Activated T-helper 17 cell treated with anti-CD3 and anti-CD28 coated beads, Interleukin-2, amount 50 U/mL, for 72 hours (primary cell): ENCODE results near the gene PRKACG. TPM values are rescaled to one million over a fixed set of nuclear protein-coding genes. Genes with fewer than 3 reads are reported as not detected.

Experiments used
- ATAC-seq: fragments of 150-1000 bp; cut with Tn5 transposase; replicated peaks from 2 replicates; pipeline ENCODE4 v1.10.0; 2021; ENCODE audit warnings: mild to moderate bottlenecking, moderate library complexity
- H3K27ac Mint-ChIP-seq: one replicate; pipeline ENCODE4 v1.8.0; 2022; ENCODE audit warnings: mixed read lengths
- H3K27me3 Mint-ChIP-seq: one replicate; pipeline ENCODE4 v1.8.0; 2022; ENCODE audit warnings: mixed read lengths
- H3K36me3 Mint-ChIP-seq: one replicate; pipeline ENCODE4 v1.8.0; 2022; ENCODE audit warnings: low read depth, mild to moderate bottlenecking, mixed read lengths
- H3K4me1 Mint-ChIP-seq: one replicate; pipeline ENCODE4 v1.8.0; 2022; ENCODE audit warnings: mixed read lengths
- H3K4me3 Mint-ChIP-seq: one replicate; pipeline ENCODE4 v1.8.0; 2022; ENCODE audit warnings: mild to moderate bottlenecking, mixed read lengths
- H3K9me3 Mint-ChIP-seq: one replicate; pipeline ENCODE4 v1.8.0; 2022; ENCODE audit warnings: mixed read lengths
- total RNA-seq, 2 donors: library from RNA; stranded (reverse); gene quantifications; one replicate each; pipeline ENCODE4 v1.2.3, GENCODE V29; 2022

The PRKACG gene
- total RNA-seq, 2 donors from 2014 or later = not detected

- peaks cover 6% of the 10 kb centered on the region for H3K4me1 Mint-ChIP-seq
- no peak overlapping the region for H3K4me3 Mint-ChIP-seq
- no peak for ATAC-seq
- H3K27me3 Mint-ChIP-seq = peaks cover 3% of the 10 kb centered on the region
- H3K36me3 Mint-ChIP-seq = no peaks in the 10 kb centered on the region
- H3K9me3 Mint-ChIP-seq = no peaks in the 10 kb centered on the region
- no peak overlapping the region for H3K27ac Mint-ChIP-seq
Measured at GRCh38 chr9:68983008-68983411, 30.9 kb downstream of the PRKACG start.

DNA sequence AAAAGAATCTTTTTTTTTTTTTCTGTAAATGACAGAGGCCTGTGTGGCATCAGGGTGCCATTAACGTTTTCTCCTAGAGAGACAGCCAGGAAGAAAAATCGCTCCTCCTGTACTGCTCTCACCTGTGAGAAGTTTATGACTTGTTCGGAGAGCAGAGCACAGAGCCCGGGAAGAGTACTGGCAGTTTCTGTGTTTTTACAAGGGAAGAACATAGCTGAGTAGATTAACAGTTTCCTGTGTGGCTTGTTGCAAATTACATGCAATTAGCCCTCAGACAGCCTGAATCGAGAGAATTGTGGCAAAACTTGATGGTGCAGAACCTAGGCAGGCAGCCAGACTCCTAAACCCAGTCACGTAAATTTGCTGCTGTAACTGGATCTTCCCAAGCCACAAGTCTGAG is 32.1 kb downstream of the PRKACG start:
- peaks cover 6% of the 10 kb centered on the region for H3K4me1 Mint-ChIP-seq
- no peak overlapping the region for H3K4me3 Mint-ChIP-seq
- no peak overlapping the region for H3K27ac Mint-ChIP-seq

GRCh38 chr9:68980341-68980914 is 33.5 kb downstream of the PRKACG start:
- no peak overlapping the region for H3K4me3 Mint-ChIP-seq
- ATAC-seq = no peak
- peaks cover 6% of the 10 kb centered on the region for H3K4me1 Mint-ChIP-seq
- H3K27ac Mint-ChIP-seq = no peak overlapping the region
- H3K36me3 Mint-ChIP-seq = no peaks in the 10 kb centered on the region
- H3K27me3 Mint-ChIP-seq = peaks cover 4% of the 10 kb centered on the region
- no peaks in the 10 kb centered on the region for H3K9me3 Mint-ChIP-seq

More for the DNA sequence above, 32.1 kb downstream of the PRKACG start:
- no peak for ATAC-seq
- no peaks in the 10 kb centered on the region for H3K36me3 Mint-ChIP-seq
- peaks cover 4% of the 10 kb centered on the region for H3K27me3 Mint-ChIP-seq
- H3K9me3 Mint-ChIP-seq = no peaks in the 10 kb centered on the region

DNA sequence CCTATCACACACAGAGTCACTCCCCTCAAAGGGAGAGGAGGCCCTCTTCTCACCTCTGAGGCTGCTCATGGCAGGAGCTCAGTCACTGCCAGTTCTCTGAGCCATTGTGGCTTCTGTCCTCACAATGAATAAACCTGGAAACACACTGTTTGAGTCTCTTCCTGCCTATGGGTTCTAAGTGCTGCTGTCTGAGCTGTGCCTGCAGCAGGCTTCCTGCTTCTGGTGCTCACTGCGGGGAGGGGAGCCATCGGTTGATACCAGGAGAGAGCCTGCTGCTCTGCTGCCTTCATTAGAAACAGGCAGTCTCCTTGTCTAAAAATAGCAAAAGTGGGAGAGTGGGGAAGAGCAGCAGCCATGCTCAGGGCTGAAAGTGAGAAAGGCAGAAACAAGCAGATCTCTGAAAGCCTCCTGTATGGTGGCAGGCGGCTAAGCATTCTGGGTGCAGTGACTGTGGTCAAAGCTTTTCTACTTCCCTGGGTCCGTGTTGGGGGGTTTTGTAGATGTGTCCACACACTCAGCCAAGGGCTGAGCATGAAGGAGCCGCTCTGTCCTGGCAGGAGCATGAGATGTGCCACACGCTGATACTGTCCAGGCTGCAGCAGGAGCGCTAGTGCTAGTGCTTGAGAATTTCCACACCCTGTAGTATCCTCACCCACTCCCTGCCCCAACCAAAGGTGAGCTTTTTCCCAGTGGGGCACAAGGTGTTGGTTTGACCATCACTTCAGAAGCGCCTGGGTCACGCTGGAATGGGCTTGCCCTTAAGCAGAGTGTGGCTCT is 34.2 kb downstream of the PRKACG start:
- peak; percentile 74 for ATAC-seq
- H3K27ac Mint-ChIP-seq = peak overlapping the region; percentile 12
- H3K4me3 Mint-ChIP-seq = peak overlapping the region; percentile 2
- peaks cover 4% of the 10 kb centered on the region for H3K27me3 Mint-ChIP-seq
- H3K4me1 Mint-ChIP-seq = peaks cover 6% of the 10 kb centered on the region
- H3K9me3 Mint-ChIP-seq = no peaks in the 10 kb centered on the region
- H3K36me3 Mint-ChIP-seq = no peaks in the 10 kb centered on the region

GRCh38 chr9:68978501-68978900 is 35.4 kb downstream of the PRKACG start:
- H3K4me3 Mint-ChIP-seq = no peak overlapping the region
- peaks cover 4% of the 10 kb centered on the region for H3K27me3 Mint-ChIP-seq
- H3K36me3 Mint-ChIP-seq = no peaks in the 10 kb centered on the region
- no peak for ATAC-seq
- H3K9me3 Mint-ChIP-seq = no peaks in the 10 kb centered on the region
- peaks cover 11% of the 10 kb centered on the region for H3K4me1 Mint-ChIP-seq
- no peak overlapping the region for H3K27ac Mint-ChIP-seq

DNA sequence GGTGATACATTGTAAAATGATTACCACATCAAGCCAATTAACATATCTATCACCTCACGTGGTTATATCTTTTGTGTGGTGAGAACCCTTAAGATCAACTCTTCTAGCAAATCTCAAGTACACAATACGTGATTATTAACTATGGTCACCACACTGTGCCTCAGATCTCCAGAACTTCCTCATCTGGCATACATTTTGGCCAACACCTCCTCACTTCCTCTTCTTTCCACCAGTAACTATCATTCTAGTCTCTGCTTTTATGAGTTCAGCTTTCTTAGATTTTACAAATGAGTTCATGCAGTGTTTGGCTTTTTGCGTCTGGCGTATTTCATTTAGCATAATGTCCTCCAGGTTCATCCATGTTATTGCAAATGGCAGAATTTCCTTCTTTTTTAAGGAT is 35.8 kb downstream of the PRKACG start:
- Mint-ChIP-seq H3K27ac (no peak overlapping the region), H3K9me3 (no peaks in the 10 kb centered on the region), H3K27me3 (peaks cover 4% of the 10 kb centered on the region), H3K4me3 (no peak overlapping the region), H3K36me3 (no peaks in the 10 kb centered on the region), H3K4me1 (peaks cover 11% of the 10 kb centered on the region)
- no peak for ATAC-seq

- no peak for ATAC-seq
- H3K27me3 Mint-ChIP-seq = peaks cover 4% of the 10 kb centered on the region
- H3K27ac Mint-ChIP-seq = peak overlapping the region; percentile 60
- H3K9me3 Mint-ChIP-seq = no peaks in the 10 kb centered on the region
- H3K4me3 Mint-ChIP-seq = no peak overlapping the region
- peaks cover 15% of the 10 kb centered on the region for H3K4me1 Mint-ChIP-seq
- no peaks in the 10 kb centered on the region for H3K36me3 Mint-ChIP-seq
Measured at GRCh38 chr9:68975365-68976043, 38.4 kb downstream of the PRKACG start.

DNA sequence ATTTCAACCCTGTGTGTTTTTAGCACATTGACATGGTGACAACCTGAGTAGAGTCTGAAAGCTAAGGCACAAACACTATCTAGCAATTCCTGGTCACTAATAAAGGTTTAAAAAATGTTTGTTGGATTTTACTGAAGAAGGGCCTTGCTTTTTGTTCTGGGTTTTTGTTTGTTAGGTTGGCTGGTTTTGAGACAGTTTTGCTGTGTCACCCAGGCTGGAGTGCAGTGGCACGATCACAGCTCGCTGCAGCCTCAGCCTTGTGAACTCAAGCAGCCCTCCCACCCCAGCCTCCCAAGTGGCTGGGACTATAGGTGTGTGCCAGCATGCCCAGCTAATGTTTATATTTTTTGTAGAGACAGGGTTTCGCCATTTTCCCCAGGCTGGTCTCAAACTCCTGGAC is 39.0 kb downstream of the PRKACG start:
- H3K27me3 Mint-ChIP-seq = peaks cover 4% of the 10 kb centered on the region
- peak overlapping the region; percentile 60 for H3K27ac Mint-ChIP-seq
- no peak for ATAC-seq
- no peaks in the 10 kb centered on the region for H3K9me3 Mint-ChIP-seq
- H3K4me3 Mint-ChIP-seq = peak overlapping the region; percentile 20
- H3K36me3 Mint-ChIP-seq = no peaks in the 10 kb centered on the region
- peaks cover 15% of the 10 kb centered on the region for H3K4me1 Mint-ChIP-seq

DNA sequence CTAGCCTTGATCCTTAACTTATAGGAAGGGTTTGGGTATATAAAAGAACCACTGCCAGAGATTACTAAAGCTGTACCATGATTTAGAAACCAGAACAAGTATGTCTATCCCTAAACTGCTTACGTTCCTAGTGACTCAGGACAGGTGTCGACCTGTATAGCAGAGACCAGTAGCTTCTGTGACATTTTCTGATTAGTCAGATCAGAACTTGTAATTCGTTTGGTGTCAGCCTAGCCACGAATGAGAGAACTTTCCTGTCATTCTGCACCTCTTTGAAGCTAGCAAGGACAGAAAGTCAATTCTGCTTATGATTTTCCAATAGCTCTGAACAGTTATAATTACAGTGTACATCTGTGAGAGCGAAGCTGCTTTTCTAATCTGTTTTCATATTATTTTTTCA is 39.5 kb downstream of the PRKACG start:
- H3K4me1 Mint-ChIP-seq = peaks cover 11% of the 10 kb centered on the region
- peaks cover 4% of the 10 kb centered on the region for H3K27me3 Mint-ChIP-seq
- peak overlapping the region; percentile 20 for H3K4me3 Mint-ChIP-seq
- H3K36me3 Mint-ChIP-seq = no peaks in the 10 kb centered on the region
- H3K27ac Mint-ChIP-seq = peak overlapping the region; percentile 60
- H3K9me3 Mint-ChIP-seq = no peaks in the 10 kb centered on the region
- peak; percentile 96 for ATAC-seq

GRCh38 chr9:68973619-68974018 is 40.3 kb downstream of the PRKACG start:
- Mint-ChIP-seq H3K9me3 (no peaks in the 10 kb centered on the region), H3K4me1 (peaks cover 9% of the 10 kb centered on the region), H3K4me3 (no peak overlapping the region), H3K27me3 (peaks cover 4% of the 10 kb centered on the region), H3K27ac (peak overlapping the region; percentile 60), H3K36me3 (no peaks in the 10 kb centered on the region)
- ATAC-seq = no peak

DNA sequence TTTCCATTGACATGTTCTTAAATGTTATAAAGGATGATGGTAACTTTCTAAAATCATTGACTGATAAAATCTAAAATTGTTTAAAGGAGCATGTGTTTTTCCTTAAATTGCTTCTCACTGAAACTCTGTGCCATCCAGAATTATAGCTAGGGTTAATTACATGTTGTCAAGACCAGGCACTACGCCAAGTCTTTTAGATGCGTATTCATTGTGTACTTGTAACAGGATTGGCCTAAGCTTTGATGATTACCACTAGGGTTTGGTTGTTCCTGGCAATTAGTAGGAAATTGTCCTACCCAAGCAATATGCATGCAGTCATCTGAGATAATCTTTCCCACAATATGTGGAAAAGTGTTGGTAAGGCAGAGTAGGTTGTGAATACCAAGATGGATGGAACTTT is 43.8 kb downstream of the PRKACG start:
- no peak for ATAC-seq
- Mint-ChIP-seq H3K4me3 (no peak overlapping the region), H3K9me3 (no peaks in the 10 kb centered on the region), H3K27ac (no peak overlapping the region), H3K36me3 (no peaks in the 10 kb centered on the region), H3K4me1 (peaks cover 9% of the 10 kb centered on the region), H3K27me3 (peaks cover 6% of the 10 kb centered on the region)

- H3K36me3 Mint-ChIP-seq = no peaks in the 10 kb centered on the region
- H3K4me3 Mint-ChIP-seq = no peak overlapping the region
- peaks cover 6% of the 10 kb centered on the region for H3K27me3 Mint-ChIP-seq
- H3K9me3 Mint-ChIP-seq = no peaks in the 10 kb centered on the region
- ATAC-seq = no peak
- peaks cover 9% of the 10 kb centered on the region for H3K4me1 Mint-ChIP-seq
- H3K27ac Mint-ChIP-seq = no peak overlapping the region
Measured at GRCh38 chr9:68969538-68969937, 44.4 kb downstream of the PRKACG start.

GRCh38 chr9:68967800-68968199 is 46.1 kb downstream of the PRKACG start:
- ATAC-seq = no peak
- peaks cover 4% of the 10 kb centered on the region for H3K4me1 Mint-ChIP-seq
- no peak overlapping the region for H3K27ac Mint-ChIP-seq
- H3K36me3 Mint-ChIP-seq = no peaks in the 10 kb centered on the region
- peaks cover 9% of the 10 kb centered on the region for H3K27me3 Mint-ChIP-seq
- no peak overlapping the region for H3K4me3 Mint-ChIP-seq
- no peaks in the 10 kb centered on the region for H3K9me3 Mint-ChIP-seq

- Mint-ChIP-seq H3K27ac (no peak overlapping the region), H3K4me3 (no peak overlapping the region), H3K36me3 (no peaks in the 10 kb centered on the region)
Measured at GRCh38 chr9:68966496-68966944, 47.4 kb downstream of the PRKACG start.

DNA sequence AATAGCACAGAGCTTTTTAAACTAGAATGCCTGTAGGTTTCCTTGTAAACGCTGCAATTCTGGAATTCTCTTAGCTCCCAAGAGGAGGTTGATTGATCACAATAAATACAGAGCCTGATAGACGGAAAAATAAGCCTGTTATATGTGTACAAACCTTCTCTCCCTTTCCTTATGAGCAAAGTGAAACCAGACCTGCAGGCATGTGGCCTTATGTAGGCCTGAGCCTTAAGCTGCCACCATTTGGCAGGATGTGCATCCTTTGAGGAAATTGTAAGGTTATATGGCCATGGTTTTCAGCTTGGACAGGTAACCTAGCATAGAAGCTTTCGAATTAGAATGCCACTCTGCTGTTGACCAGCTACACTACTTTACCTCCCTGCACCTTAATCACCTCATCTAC is 49.1 kb downstream of the PRKACG start:
- H3K27me3 Mint-ChIP-seq = peaks cover 25% of the 10 kb centered on the region
- H3K36me3 Mint-ChIP-seq = no peaks in the 10 kb centered on the region
- no peak overlapping the region for H3K4me3 Mint-ChIP-seq
- no peaks in the 10 kb centered on the region for H3K9me3 Mint-ChIP-seq
- no peak overlapping the region for H3K27ac Mint-ChIP-seq
- H3K4me1 Mint-ChIP-seq = no peaks in the 10 kb centered on the region
- no peak for ATAC-seq

More at GRCh38 chr9:68966496-68966944, 47.4 kb downstream of the PRKACG start:
- Mint-ChIP-seq H3K4me1 (peaks cover under 1% of the 10 kb centered on the region), H3K27me3 (peaks cover 14% of the 10 kb centered on the region), H3K9me3 (no peaks in the 10 kb centered on the region)
- no peak for ATAC-seq
